GM23338 (cell line): ENCODE results near the gene TNNT2. TPM values are rescaled to one million over a fixed set of nuclear protein-coding genes. Genes with fewer than 3 reads are reported as not detected.

Source experiments
- ATAC-seq: fragments of 200-7000 bp; cut with Tn5 transposase; 3 replicates; pipeline ENCODE4 v1.9.1; 2020
- DNase-seq: peaks from one replicate; pipeline ENCODE4 v3.0.0-alpha.2; 2015; ENCODE audit warnings: low spot score
- H2AFZ ChIP-seq: fragments of 200-600 bp; sonication (generic); 2 replicates; pipeline ENCODE4 v1.8.0; 2016; ENCODE audit warnings: antibody characterized with exemption, mild to moderate bottlenecking, moderate library complexity
- H3F3A ChIP-seq: fragments of 200-600 bp; sonication (generic); replicated peaks from 2 replicates; pipeline ENCODE4 v1.8.0; 2017; ENCODE audit warnings: antibody characterized with exemption, mixed run types, low read depth
- H3K27ac ChIP-seq: fragments of 200-600 bp; sonication (generic); 2 replicates; pipeline ENCODE4 v1.6.1; 2016; ENCODE audit warnings: low read depth
- H3K27me3 ChIP-seq: fragments of 200-600 bp; sonication (generic); 2 replicates; pipeline ENCODE4 v1.8.0; 2016; ENCODE audit warnings: mild to moderate bottlenecking, mixed run types, moderate library complexity; ENCODE audit not compliant: insufficient read depth
- H3K36me3 ChIP-seq: fragments of 200-600 bp; sonication (generic); 2 replicates; pipeline ENCODE4 v1.8.0; 2016; ENCODE audit warnings: mild to moderate bottlenecking; ENCODE audit not compliant: insufficient read depth
- H3K4me1 ChIP-seq: fragments of 200-600 bp; sonication (generic); 2 replicates; pipeline ENCODE4 v1.8.0; 2016; ENCODE audit warnings: mild to moderate bottlenecking, moderate library complexity; ENCODE audit not compliant: insufficient read depth
- H3K4me2 ChIP-seq: fragments of 200-600 bp; sonication (generic); 2 replicates; pipeline ENCODE4 v1.7.1; 2017; ENCODE audit warnings: mixed run types
- H3K4me3 ChIP-seq: fragments of 200-600 bp; sonication (generic); 2 replicates; pipeline ENCODE4 v1.6.1; 2016; ENCODE audit warnings: mixed run types
- H3K79me2 ChIP-seq: fragments of 200-600 bp; sonication (generic); replicated peaks from 2 replicates; pipeline ENCODE4 v1.8.0; 2017; ENCODE audit warnings: mild to moderate bottlenecking; ENCODE audit not compliant: insufficient read depth
- H3K9me2 ChIP-seq: fragments of 200-600 bp; sonication (generic); 2 replicates; pipeline ENCODE4 v1.8.0; 2017; ENCODE audit not compliant: insufficient read depth
- H4K20me1 ChIP-seq: fragments of 200-600 bp; sonication (generic); replicated peaks from 2 replicates; pipeline ENCODE4 v1.8.0; 2017; ENCODE audit warnings: mild to moderate bottlenecking; ENCODE audit not compliant: insufficient read depth
- H3K27ac Mint-ChIP-seq: 2 replicates; pipeline ENCODE4 v1.8.0; 2020; ENCODE audit warnings: inconsistent platforms, mild to moderate bottlenecking, moderate library complexity, mixed read lengths
- H3K27me3 Mint-ChIP-seq: 3 replicates; pipeline ENCODE4 v1.8.0; 2022; ENCODE audit warnings: low read depth, mild to moderate bottlenecking, moderate library complexity, mixed read lengths, inconsistent platforms; ENCODE audit not compliant: insufficient read depth, poor library complexity
- H3K36me3 Mint-ChIP-seq: 3 replicates; pipeline ENCODE4 v1.8.0; 2021; ENCODE audit warnings: low read depth, mild to moderate bottlenecking, inconsistent platforms, moderate library complexity, mixed read lengths
- H3K4me1 Mint-ChIP-seq: 3 replicates; pipeline ENCODE4 v1.8.0; 2020; ENCODE audit warnings: mild to moderate bottlenecking, inconsistent platforms, mixed read lengths
- H3K4me3 Mint-ChIP-seq: 3 replicates; pipeline ENCODE4 v1.8.0; 2021; ENCODE audit warnings: moderate library complexity, mild to moderate bottlenecking, inconsistent platforms, mixed read lengths
- H3K9me3 Mint-ChIP-seq: 3 replicates; pipeline ENCODE4 v1.8.0; 2020; ENCODE audit warnings: moderate library complexity, mild to moderate bottlenecking, inconsistent platforms, mixed read lengths
- EZH2 ChIP-seq: fragments of 200-600 bp; sonication (generic); IDR thresholded peaks from one replicate; pipeline ENCODE4 v1.8.0; 2017; ENCODE audit warnings: antibody characterized with exemption, mild to moderate bottlenecking, low read depth; ENCODE audit not compliant: unreplicated experiment
- JUNB ChIP-seq: IDR thresholded peaks from one replicate; pipeline ENCODE4 v1.6.1; 2016; ENCODE audit warnings: antibody characterized with exemption; ENCODE audit not compliant: unreplicated experiment
- NANOG ChIP-seq: IDR thresholded peaks from 2 replicates; pipeline ENCODE4 v1.6.1; 2016; ENCODE audit warnings: antibody characterized with exemption, borderline replicate concordance
- ZNF114 ChIP-seq: fragments of 250-450 bp; sonication (Bioruptor Pico); IDR thresholded peaks from 2 replicates; pipeline ENCODE4 v1.5.0; 2020; ENCODE audit warnings: mild to moderate bottlenecking, moderate library complexity
- ZNF331 ChIP-seq: fragments of 250-450 bp; sonication (Bioruptor Pico); IDR thresholded peaks from 2 replicates; pipeline ENCODE4 v1.5.0; 2020; ENCODE audit warnings: low read depth, mild to moderate bottlenecking, moderate library complexity
- polyA plus RNA-seq: library from polyadenylated mRNA; unstranded; fragments of >200 nt; fragmentation: Nextera tagmentation; extraction: Ambion mirVana; gene quantifications from 2 replicates; pipeline ENCODE4 v1.2.1, GENCODE V29; 2016
- total RNA-seq: library from RNA; depleted of rRNA; stranded (reverse); fragments of >200 nt; shearing (Covaris generic); gene quantifications from 2 replicates; pipeline ENCODE4 v1.2.3, GENCODE V29; 2014
- TF ChIP-seq, protein P1 (sequence below): IDR thresholded peaks from one replicate; pipeline ENCODE4 v1.6.1; 2018; ENCODE audit warnings: antibody characterized with exemption; ENCODE audit not compliant: unreplicated experiment
- TF ChIP-seq, protein P2 (sequence below): IDR thresholded peaks from 2 replicates; pipeline ENCODE4 v1.6.1; 2016; ENCODE audit warnings: antibody characterized with exemption
- TF ChIP-seq, protein P3 (sequence below): fragments of 250-450 bp; sonication (Bioruptor Pico); IDR thresholded peaks from 2 replicates; pipeline ENCODE4 v1.5.0; 2020; ENCODE audit warnings: mild to moderate bottlenecking, moderate library complexity

TNNT2 gene
- total and polyA plus RNA-seq, 2 experiments from 2014 or later = 7.5 to 19.1 TPM

GRCh38 chr1:201401700-201402099, 24.2 kb upstream of the TNNT2 start:
- Histone ChIP-seq H4K20me1 (no peaks in the 10 kb centered on the region), H3K36me3 (no peaks in the 10 kb centered on the region), H3K27ac (no peak overlapping the region), H3F3A (0 out of 2 replicates have a peak, but pooled peaks cover 5% of the 10 kb centered on the region), H3K4me1 (peaks cover 18% of the 10 kb centered on the region), H3K9me2 (no peaks in the 10 kb centered on the region), H3K27me3 (peaks cover 28% of the 10 kb centered on the region), H3K4me3 (no peak overlapping the region), H2AFZ (no peak overlapping the region), H3K4me2 (no peak overlapping the region), H3K79me2 (no peaks in the 10 kb centered on the region)
- peaks cover 18% of the 10 kb centered on the region for H3K4me1 Mint-ChIP-seq
- H3K4me3 Mint-ChIP-seq = no peak overlapping the region
- H3K9me3 Mint-ChIP-seq = no peaks in the 10 kb centered on the region
- H3K27me3 Mint-ChIP-seq = peaks cover 21% of the 10 kb centered on the region
- H3K36me3 Mint-ChIP-seq = no peaks in the 10 kb centered on the region
- TF ChIP-seq, protein P1, sequence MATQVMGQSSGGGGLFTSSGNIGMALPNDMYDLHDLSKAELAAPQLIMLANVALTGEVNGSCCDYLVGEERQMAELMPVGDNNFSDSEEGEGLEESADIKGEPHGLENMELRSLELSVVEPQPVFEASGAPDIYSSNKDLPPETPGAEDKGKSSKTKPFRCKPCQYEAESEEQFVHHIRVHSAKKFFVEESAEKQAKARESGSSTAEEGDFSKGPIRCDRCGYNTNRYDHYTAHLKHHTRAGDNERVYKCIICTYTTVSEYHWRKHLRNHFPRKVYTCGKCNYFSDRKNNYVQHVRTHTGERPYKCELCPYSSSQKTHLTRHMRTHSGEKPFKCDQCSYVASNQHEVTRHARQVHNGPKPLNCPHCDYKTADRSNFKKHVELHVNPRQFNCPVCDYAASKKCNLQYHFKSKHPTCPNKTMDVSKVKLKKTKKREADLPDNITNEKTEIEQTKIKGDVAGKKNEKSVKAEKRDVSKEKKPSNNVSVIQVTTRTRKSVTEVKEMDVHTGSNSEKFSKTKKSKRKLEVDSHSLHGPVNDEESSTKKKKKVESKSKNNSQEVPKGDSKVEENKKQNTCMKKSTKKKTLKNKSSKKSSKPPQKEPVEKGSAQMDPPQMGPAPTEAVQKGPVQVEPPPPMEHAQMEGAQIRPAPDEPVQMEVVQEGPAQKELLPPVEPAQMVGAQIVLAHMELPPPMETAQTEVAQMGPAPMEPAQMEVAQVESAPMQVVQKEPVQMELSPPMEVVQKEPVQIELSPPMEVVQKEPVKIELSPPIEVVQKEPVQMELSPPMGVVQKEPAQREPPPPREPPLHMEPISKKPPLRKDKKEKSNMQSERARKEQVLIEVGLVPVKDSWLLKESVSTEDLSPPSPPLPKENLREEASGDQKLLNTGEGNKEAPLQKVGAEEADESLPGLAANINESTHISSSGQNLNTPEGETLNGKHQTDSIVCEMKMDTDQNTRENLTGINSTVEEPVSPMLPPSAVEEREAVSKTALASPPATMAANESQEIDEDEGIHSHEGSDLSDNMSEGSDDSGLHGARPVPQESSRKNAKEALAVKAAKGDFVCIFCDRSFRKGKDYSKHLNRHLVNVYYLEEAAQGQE = no peak
- TF ChIP-seq EZH2 (no peak), JUNB (no peak), ZNF331 (CRISPR knock-in tag) (no peak)
- TF ChIP-seq, protein P2, sequence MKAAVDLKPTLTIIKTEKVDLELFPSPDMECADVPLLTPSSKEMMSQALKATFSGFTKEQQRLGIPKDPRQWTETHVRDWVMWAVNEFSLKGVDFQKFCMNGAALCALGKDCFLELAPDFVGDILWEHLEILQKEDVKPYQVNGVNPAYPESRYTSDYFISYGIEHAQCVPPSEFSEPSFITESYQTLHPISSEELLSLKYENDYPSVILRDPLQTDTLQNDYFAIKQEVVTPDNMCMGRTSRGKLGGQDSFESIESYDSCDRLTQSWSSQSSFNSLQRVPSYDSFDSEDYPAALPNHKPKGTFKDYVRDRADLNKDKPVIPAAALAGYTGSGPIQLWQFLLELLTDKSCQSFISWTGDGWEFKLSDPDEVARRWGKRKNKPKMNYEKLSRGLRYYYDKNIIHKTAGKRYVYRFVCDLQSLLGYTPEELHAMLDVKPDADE = no peak
- no peak for DNase-seq
- no peak overlapping the region for H3K27ac Mint-ChIP-seq
- no peak for ATAC-seq

- Histone ChIP-seq H3F3A (0 out of 2 replicates have a peak, but pooled peaks cover 5% of the 10 kb centered on the region), H4K20me1 (no peaks in the 10 kb centered on the region), H3K4me3 (no peak overlapping the region), H3K27ac (no peak overlapping the region), H3K36me3 (no peaks in the 10 kb centered on the region), H3K9me2 (no peaks in the 10 kb centered on the region), H3K4me1 (peaks cover 18% of the 10 kb centered on the region), H2AFZ (no peak overlapping the region), H3K27me3 (peaks cover 28% of the 10 kb centered on the region), H3K79me2 (no peaks in the 10 kb centered on the region), H3K4me2 (no peak overlapping the region)
- no peak for DNase-seq
- Mint-ChIP-seq H3K4me1 (peaks cover 21% of the 10 kb centered on the region), H3K27me3 (peaks cover 23% of the 10 kb centered on the region), H3K4me3 (peak overlapping the region; percentile 67; the same call in 1 of the 3 replicates), H3K27ac (no peak overlapping the region), H3K36me3 (no peaks in the 10 kb centered on the region), H3K9me3 (no peaks in the 10 kb centered on the region)
- no peak for ATAC-seq
- TF ChIP-seq NANOG (no peak), JUNB (no peak), ZNF114 (CRISPR knock-in tag) (no peak)
- TF ChIP-seq, protein P3, sequence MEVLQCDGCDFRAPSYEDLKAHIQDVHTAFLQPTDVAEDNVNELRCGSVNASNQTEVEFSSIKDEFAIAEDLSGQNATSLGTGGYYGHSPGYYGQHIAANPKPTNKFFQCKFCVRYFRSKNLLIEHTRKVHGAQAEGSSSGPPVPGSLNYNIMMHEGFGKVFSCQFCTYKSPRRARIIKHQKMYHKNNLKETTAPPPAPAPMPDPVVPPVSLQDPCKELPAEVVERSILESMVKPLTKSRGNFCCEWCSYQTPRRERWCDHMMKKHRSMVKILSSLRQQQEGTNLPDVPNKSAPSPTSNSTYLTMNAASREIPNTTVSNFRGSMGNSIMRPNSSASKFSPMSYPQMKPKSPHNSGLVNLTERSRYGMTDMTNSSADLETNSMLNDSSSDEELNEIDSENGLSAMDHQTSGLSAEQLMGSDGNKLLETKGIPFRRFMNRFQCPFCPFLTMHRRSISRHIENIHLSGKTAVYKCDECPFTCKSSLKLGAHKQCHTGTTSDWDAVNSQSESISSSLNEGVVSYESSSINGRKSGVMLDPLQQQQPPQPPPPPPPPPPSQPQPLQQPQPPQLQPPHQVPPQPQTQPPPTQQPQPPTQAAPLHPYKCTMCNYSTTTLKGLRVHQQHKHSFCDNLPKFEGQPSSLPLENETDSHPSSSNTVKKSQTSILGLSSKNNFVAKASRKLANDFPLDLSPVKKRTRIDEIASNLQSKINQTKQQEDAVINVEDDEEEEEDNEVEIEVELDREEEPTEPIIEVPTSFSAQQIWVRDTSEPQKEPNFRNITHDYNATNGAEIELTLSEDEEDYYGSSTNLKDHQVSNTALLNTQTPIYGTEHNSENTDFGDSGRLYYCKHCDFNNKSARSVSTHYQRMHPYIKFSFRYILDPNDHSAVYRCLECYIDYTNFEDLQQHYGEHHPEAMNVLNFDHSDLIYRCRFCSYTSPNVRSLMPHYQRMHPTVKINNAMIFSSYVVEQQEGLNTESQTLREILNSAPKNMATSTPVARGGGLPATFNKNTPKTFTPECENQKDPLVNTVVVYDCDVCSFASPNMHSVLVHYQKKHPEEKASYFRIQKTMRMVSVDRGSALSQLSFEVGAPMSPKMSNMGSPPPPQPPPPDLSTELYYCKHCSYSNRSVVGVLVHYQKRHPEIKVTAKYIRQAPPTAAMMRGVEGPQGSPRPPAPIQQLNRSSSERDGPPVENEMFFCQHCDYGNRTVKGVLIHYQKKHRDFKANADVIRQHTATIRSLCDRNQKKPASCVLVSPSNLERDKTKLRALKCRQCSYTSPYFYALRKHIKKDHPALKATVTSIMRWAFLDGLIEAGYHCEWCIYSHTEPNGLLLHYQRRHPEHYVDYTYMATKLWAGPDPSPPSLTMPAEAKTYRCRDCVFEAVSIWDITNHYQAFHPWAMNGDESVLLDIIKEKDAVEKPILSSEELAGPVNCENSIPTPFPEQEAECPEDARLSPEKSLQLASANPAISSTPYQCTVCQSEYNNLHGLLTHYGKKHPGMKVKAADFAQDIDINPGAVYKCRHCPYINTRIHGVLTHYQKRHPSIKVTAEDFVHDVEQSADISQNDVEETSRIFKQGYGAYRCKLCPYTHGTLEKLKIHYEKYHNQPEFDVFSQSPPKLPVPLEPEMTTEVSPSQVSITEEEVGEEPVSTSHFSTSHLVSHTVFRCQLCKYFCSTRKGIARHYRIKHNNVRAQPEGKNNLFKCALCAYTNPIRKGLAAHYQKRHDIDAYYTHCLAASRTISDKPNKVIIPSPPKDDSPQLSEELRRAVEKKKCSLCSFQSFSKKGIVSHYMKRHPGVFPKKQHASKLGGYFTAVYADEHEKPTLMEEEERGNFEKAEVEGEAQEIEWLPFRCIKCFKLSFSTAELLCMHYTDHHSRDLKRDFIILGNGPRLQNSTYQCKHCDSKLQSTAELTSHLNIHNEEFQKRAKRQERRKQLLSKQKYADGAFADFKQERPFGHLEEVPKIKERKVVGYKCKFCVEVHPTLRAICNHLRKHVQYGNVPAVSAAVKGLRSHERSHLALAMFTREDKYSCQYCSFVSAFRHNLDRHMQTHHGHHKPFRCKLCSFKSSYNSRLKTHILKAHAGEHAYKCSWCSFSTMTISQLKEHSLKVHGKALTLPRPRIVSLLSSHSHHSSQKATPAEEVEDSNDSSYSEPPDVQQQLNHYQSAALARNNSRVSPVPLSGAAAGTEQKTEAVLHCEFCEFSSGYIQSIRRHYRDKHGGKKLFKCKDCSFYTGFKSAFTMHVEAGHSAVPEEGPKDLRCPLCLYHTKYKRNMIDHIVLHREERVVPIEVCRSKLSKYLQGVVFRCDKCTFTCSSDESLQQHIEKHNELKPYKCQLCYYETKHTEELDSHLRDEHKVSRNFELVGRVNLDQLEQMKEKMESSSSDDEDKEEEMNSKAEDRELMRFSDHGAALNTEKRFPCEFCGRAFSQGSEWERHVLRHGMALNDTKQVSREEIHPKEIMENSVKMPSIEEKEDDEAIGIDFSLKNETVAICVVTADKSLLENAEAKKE = no peak
- TF ChIP-seq, protein P2 = no peak
These were observed 23.4 kb upstream of the TNNT2 start for GRCh38 chr1:201400852-201401230.
